ENCODE data around the gene FGF8.
A peak's percentile ranks its signal among the peaks of the same experiment; 100 is the strongest.
"Not testable (repeated sequence)": the region's sequence is repeated elsewhere in the genome, so short reads cannot be mapped to it uniquely, and the experiment has no call there.

FGF8 gene

GRCh38 chr10:101775273-101776160, at the start of gene FGF8:
TSS of gene FGF8 (minus strand) at chr10:101776114. CDS start at chr10:101775900, 214 bp downstream.
- no peak for DNase-seq

GRCh38 chr10:101824736-101825135, 48.8 kb upstream of the FGF8 start:
- no peak for DNase-seq

GRCh38 chr10:101818872-101819633, 43.1 kb upstream of the FGF8 start:
- peak; percentile 69 for DNase-seq

GRCh38 chr10:101818119-101818871, 42.4 kb upstream of the FGF8 start, which contains the start of gene OGA:
TSS of gene OGA (minus strand) at chr10:101818444. CDS start at chr10:101818022, 422 bp downstream.
- DNase-seq = peak; percentile 99

GRCh38 chr10:101817337-101818118, 41.6 kb upstream of the FGF8 start:
- peak; percentile 59 for DNase-seq

GRCh38 chr10:101816913-101817336, 41.0 kb upstream of the FGF8 start:
- DNase-seq = no peak

- DNase-seq = no peak
These were observed 40.5 kb upstream of the FGF8 start for GRCh38 chr10:101816376-101816775.

- no peak for DNase-seq
These were observed 38.7 kb upstream of the FGF8 start for GRCh38 chr10:101814466-101815071.

GRCh38 chr10:101812606-101813005, 36.7 kb upstream of the FGF8 start:
- no peak for DNase-seq

- DNase-seq = no peak
These were observed 31.2 kb upstream of the FGF8 start for GRCh38 chr10:101807158-101807557.

- DNase-seq = no peak
These were observed 27.6 kb upstream of the FGF8 start for GRCh38 chr10:101803511-101803910.

GRCh38 chr10:101797403-101798059, 21.6 kb upstream of the FGF8 start:
- DNase-seq = no peak

GRCh38 chr10:101793526-101793925, 17.6 kb upstream of the FGF8 start:
- no peak for DNase-seq

- no peak for DNase-seq
These were observed 13.8 kb upstream of the FGF8 start for GRCh38 chr10:101789686-101790085.

- not testable (repeated sequence) for DNase-seq
These were observed 13.3 kb upstream of the FGF8 start for GRCh38 chr10:101789231-101789630.

GRCh38 chr10:101785801-101786200, 9.9 kb upstream of the FGF8 start:
- DNase-seq = no peak

- no peak for DNase-seq
These were observed 8.6 kb upstream of the FGF8 start for GRCh38 chr10:101784558-101784957.

- DNase-seq = no peak
These were observed 7.8 kb upstream of the FGF8 start for GRCh38 chr10:101783736-101784118.

- peak; percentile 49 for DNase-seq
These were observed 7.2 kb upstream of the FGF8 start, which contains the start of gene NPM3 for GRCh38 chr10:101782811-101783735. TSS of gene NPM3 (minus strand) at chr10:101783446. CDS start at chr10:101783390, 56 bp downstream.

Measured in GF-D8 (cell line).